ENCODE measurements around the gene CNGB1.

DNA sequence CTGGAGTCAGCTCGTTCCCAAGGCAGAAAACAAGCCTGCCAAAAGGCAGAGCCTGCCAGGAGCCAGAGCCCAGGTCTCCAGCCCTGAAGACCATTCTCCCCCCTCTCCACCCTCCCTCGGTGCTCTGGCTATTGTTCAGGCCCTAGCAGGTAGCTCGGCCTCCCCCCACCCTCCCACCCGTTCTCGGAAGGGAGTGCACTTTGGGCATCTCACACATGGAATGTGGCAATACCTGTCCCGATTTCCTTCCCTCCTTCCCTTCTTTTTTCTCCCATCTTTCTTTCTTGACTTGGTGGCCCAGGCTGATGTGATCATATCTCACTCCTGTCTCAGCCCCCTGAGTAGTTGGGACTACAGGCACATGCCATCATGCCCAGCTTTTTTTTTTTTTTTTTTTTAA is 12.4 kb downstream of the CNGB1 start:
- TF ChIP-seq CTCF (IDR thresholded peaks at IDR 0.05; ENCODE audit: low read length) (no peak), EZH2 (IDR thresholded peaks at IDR 0.05; ENCODE audit: borderline replicate concordance, low read length) (no peak)

Measured in OCI-LY1 (cell line).